NCI-H446 (cell line): ENCODE data around the gene SLC35C1.
"Not testable (repeated sequence)": the region's sequence is repeated elsewhere in the genome, so short reads cannot be mapped to it uniquely, and the experiment has no call there.

Experiments used
- DNase-seq, 2 experiments: peaks; one replicate each; lab custom pipeline; 2025; lab: John Stamatoyannopoulos, UW

Gene SLC35C1

GRCh38 chr11:45811109-45811435, 6.1 kb downstream of the SLC35C1 start:
- DNase-seq, result no peak

GRCh38 chr11:45811571-45812290, 6.8 kb downstream of the SLC35C1 start:
- DNase-seq, result no peak

- DNase-seq, result no peak
Measured at GRCh38 chr11:45812581-45813548, 7.9 kb downstream of the SLC35C1 start.

GRCh38 chr11:45815747-45816146, 10.8 kb downstream of the SLC35C1 start:
- DNase-seq, result no peak

- DNase-seq, result peak in 1 of 2 experiments; percentile 24
Measured at GRCh38 chr11:45816614-45817013, 11.7 kb downstream of the SLC35C1 start.

DNA sequence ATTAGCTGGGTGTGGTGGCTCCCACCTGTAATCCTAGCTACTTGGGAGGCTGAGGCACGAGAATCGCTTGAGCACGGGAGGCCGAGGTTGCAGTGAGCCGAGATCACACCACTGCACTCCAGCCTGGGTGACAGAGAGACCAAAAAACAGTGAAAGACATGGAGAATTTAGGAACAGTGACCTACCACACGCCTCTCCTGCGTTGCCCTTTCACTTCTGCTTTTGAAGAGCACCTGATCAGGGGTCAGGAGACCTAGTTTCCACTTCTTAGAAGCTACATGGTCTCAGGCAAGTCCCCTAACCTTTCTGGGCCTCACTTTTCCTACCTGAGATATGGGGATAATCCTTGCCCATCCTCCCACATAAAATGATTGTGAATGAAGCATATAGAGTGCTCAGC, 12.2 kb downstream of the SLC35C1 start:
- DNase-seq, result no peak

DNA sequence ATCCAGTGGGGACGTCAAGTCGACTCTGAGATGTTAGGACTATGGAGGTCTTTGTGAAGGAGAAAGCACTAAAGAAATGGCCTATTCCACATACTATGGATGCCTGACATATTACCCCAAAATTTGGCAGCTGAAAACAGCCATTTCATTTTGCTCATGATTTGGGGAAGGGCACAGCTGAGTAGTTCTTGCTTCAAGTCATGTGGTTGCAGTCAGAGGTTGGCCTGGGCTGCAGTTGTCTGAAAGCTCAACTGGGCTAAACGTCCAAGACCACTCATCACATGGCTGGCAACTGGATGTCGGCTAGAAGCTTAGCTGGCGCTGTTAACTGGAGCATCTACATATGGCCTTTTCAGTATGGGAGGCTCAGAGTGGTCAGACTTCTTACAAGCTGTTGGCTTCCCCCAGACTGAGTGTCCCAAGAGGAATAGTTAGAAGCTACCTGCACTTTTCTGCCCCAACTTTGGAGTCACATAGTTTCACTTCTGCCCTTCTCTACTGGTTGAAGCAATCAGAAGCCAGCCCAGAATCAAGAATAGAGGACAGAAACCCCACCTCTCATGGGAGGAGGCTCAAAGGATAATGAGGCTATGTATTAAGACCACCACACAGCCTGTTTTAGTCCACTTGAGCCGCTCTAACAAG, 14.1 kb downstream of the SLC35C1 start:
- no peak for DNase-seq

GRCh38 chr11:45820211-45820857, 15.4 kb downstream of the SLC35C1 start:
- DNase-seq, result no peak

- not testable (repeated sequence) for DNase-seq
Measured at GRCh38 chr11:45826492-45826891, 21.5 kb downstream of the SLC35C1 start.

DNA sequence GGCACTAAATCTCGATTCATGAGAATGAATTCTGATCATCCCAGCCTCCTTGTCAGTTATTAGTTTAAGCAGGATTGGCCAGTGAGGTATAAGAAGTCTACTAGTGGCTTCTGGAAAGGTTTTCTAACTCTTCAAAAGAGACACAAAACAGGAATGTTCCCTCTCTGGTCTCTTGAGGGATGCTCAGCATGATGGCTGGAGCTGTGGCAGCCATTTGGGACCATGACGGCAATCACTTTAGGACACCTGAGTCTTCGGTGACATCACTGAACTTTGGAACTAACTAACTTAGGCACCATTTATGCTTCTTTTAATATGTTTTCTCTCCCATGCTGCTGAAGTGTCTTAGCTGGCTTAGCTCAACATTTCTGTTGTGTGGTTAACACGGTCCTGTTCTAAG, 22.2 kb downstream of the SLC35C1 start:
- no peak for DNase-seq

- no peak for DNase-seq
Measured at GRCh38 chr11:45828996-45829395, 24.0 kb downstream of the SLC35C1 start.

DNA sequence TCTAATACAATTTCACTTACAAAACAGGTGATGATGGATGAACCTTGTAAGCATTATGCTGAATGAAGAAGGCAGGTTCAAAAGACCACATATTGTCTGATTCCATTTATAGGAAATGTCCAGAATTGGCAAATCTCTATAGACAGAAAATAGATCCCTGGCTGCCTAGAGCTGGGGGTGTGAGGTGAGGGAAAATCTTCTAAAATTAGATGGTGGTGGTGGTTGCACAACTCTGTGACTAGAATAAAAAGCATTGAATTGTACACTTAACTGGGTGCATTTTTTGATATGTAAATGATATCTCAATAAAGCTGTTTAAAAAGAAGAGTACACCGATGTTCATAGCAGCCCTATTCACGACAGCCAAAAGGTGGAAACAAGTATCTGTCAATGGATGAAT, 25.6 kb downstream of the SLC35C1 start:
- no peak for DNase-seq

DNA sequence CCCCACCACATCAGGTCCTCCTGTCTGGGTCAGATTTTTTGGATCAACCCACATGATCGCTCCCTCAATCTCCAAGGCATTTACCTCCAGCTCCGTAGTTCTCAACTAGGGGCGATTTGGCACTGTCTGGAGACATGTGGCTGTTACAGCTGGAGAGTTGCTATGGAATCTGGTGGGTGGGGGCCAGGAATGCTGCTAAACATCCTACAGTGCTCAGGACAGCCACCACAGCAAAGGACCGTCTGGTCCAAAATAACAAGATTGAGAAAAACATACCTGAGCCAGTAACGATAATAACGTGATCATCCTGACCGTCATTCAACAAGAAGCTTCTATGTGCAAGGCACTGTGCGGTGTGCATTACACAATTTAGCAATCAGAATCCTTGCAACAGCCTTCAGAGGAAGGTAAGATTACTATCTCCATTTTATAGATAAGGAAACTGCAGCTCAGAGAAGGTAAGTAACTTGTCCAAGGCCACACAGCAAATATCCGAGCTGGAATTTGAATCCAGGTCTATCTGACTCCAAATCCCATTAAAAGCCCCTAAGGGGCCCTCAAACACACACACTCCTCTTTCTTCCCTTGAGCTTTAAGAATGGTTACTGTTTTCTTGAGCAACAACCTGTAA, 28.0 kb downstream of the SLC35C1 start:
- DNase-seq, result no peak

- DNase-seq, result no peak
Measured at GRCh38 chr11:45833761-45834160, 28.8 kb downstream of the SLC35C1 start.

DNA sequence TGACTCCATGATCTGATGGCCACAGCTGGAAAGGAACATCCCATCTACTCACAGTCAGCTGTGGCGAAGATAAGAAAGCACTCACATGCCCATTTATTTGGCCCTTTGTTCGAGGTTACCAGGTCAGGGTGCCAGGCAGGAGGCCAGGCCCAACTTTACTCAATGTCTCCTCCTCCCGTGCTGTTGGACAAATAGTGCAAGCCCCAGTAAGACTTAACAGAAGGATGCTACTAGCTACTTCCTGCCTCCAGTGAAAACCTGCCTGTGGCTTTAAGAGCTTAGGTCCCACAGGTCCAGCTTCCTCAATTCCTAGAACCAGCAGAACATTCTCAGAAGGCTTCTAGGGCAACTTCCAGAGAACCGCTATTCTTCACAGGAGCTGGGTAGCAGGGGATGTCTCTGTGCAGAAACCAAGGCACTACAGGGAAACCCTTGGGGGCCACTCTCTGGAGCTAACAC, 29.4 kb downstream of the SLC35C1 start:
- DNase-seq, result no peak

DNA sequence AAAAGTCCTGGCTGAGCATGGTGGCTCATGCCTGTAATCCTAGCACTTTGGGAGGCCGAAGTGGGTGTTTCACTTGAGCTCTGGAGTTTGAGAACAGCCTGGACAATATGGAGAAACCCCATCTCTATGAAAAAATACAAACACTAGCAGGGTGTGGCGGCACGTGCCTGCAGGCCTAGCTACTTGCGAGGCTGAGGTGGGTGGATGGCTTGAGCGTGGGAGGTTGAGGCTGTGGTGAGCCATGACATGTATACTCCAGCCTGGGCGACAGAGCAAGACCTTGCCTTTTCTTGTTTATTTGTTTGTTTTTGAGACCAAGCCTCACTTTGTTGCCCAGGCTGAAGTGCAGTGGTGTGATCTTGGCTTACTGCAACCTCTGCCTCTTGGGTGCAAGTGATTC, 34.3 kb downstream of the SLC35C1 start:
- no peak for DNase-seq

GRCh38 chr11:45840251-45840650, 35.3 kb downstream of the SLC35C1 start:
- DNase-seq, result not testable (repeated sequence)

GRCh38 chr11:45843158-45843924, 38.4 kb downstream of the SLC35C1 start:
- peak; percentile 70 to 88 for DNase-seq

DNA sequence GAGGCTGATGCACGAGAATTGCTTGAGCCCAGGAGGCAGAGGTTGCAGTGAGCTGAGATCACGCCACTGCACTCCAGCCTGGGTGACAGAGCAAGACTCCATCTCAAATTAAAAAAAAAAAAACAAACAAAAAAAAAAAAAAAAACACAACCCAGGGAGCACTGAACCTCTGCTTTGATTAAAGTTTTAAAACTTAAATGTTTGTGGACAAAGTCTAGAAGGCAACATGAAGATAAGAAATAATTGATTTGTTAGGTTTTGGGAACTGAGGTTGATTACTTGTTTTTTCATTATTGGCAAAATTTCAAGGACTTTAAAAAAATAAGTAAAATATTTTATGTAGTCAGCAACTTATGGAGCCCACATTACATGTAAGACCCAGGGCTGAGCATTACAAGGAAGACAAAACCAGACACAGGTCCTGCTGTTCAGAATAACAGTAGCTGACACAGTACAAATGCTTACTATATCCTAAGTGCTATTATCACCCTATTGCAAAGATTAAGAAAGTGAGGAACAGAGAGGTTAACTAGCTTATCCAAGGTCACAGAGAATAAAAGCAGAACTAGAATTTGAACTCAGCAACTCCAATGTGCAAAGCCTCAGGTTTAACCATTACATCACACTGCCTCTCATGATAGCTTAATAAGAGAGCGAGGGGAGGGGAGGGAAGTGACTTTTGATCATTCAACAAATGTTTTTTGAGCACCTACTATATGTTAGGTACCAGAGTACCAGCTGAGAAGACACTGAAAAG, 40.1 kb downstream of the SLC35C1 start:
- DNase-seq, result no peak

GRCh38 chr11:45846174-45846675, 41.3 kb downstream of the SLC35C1 start:
- no peak for DNase-seq
